ENCODE data around the gene XPO6.

GRCh38 chr16:28217326-28217725, 5.6 kb upstream of the XPO6 start:
- TF ChIP-seq CTCF (IDR thresholded peaks at IDR 0.05): no peak
- TF ChIP-seq ZFX (IDR thresholded peaks at IDR 0.05; ENCODE audit: borderline replicate concordance): no peak

All from 22Rv1 (cell line).